Pons (tissue), 1 donor: ENCODE results near the gene COL11A1.
"Not testable (repeated sequence)": the region's sequence is repeated elsewhere in the genome, so short reads cannot be mapped to it uniquely, and the experiment has no call there.

ENCODE experiments used
- DNase-seq: peaks from one replicate; pipeline ENCODE4 v3.0.0-alpha.2; 2016; ENCODE audit warnings: low spot score

Gene COL11A1

GRCh38 chr1:103108376-103109150, at the start of gene COL11A1:
TSS of gene COL11A1 (minus strand) at chr1:103108522. CDS start at chr1:103108178, 344 bp downstream.
- peak; percentile 44 for DNase-seq

GRCh38 chr1:103156966-103157365, 48.6 kb upstream of the COL11A1 start:
- no peak for DNase-seq

GRCh38 chr1:103146166-103146565, 37.8 kb upstream of the COL11A1 start:
- no peak for DNase-seq

GRCh38 chr1:103145449-103145848, 37.1 kb upstream of the COL11A1 start:
- no peak for DNase-seq

- DNase-seq, result no peak
These were observed 36.4 kb upstream of the COL11A1 start for GRCh38 chr1:103144681-103145080.

- DNase-seq, result no peak
These were observed 34.1 kb upstream of the COL11A1 start for GRCh38 chr1:103142461-103142860.

- no peak for DNase-seq
These were observed 21.5 kb upstream of the COL11A1 start for GRCh38 chr1:103129796-103130195.

- no peak for DNase-seq
These were observed 20.9 kb upstream of the COL11A1 start for GRCh38 chr1:103129255-103129654.

GRCh38 chr1:103128256-103128655, 19.9 kb upstream of the COL11A1 start:
- DNase-seq, result not testable (repeated sequence)

GRCh38 chr1:103125219-103125618, 16.9 kb upstream of the COL11A1 start:
- no peak for DNase-seq

- no peak for DNase-seq
These were observed 14.8 kb upstream of the COL11A1 start for GRCh38 chr1:103122983-103123720.

GRCh38 chr1:103120981-103121380, 12.7 kb upstream of the COL11A1 start:
- no peak for DNase-seq

- no peak for DNase-seq
These were observed 4.2 kb upstream of the COL11A1 start for GRCh38 chr1:103112546-103112945.

GRCh38 chr1:103111926-103112325, 3.6 kb upstream of the COL11A1 start:
- DNase-seq, result no peak

GRCh38 chr1:103110701-103111100, 2.4 kb upstream of the COL11A1 start:
- no peak for DNase-seq

GRCh38 chr1:103109311-103109920, 1.1 kb upstream of the COL11A1 start:
- DNase-seq, result peak; percentile 40

GRCh38 chr1:103107741-103108375, 464 bp downstream of the COL11A1 start:
- DNase-seq, result no peak

- DNase-seq, result peak; percentile 77
These were observed 1.6 kb downstream of the COL11A1 start for GRCh38 chr1:103106426-103107341.

GRCh38 chr1:103101399-103101798, 6.9 kb downstream of the COL11A1 start:
- DNase-seq, result no peak

GRCh38 chr1:103089221-103089620, 19.1 kb downstream of the COL11A1 start:
- DNase-seq, result no peak

GRCh38 chr1:103087256-103087655, 21.1 kb downstream of the COL11A1 start:
- no peak for DNase-seq
